Measurements from ENCODE around the gene CBX5. TPM values are rescaled to one million over a fixed set of nuclear protein-coding genes. Genes with fewer than 3 reads are reported as not detected.
"Not testable (repeated sequence)": the region's sequence is repeated elsewhere in the genome, so short reads cannot be mapped to it uniquely, and the experiment has no call there.

The CBX5 gene
- polyA plus RNA-seq, 1 donor (not counting 4 experiments of a cell fraction or from before 2014, with no cell fraction given) = 25.8 TPM

- Histone ChIP-seq H4K20me1 (ENCODE audit: control insufficient read depth, extremely low read depth, insufficient read depth, low read length) (peaks cover 36% of the 10 kb centered on the region), H3K36me3 (ENCODE audit: control insufficient read depth in 2 of 2, extremely low read depth in 1 of 2, insufficient read depth in 2 of 2, low read length in 2 of 2) (peaks cover 19 to 58% of the 10 kb centered on the region in 2 experiments), H3K4me3 (ENCODE audit: control insufficient read depth in 2 of 3, extremely low read depth in 1 of 3, insufficient read depth in 2 of 3, low read depth in 1 of 3, low read length in 3 of 3) (peak overlapping the region; percentile 71 to 98 (median 89)), H2AFZ (ENCODE audit: control insufficient read depth, low read length) (no peak overlapping the region), H3K4me1 (ENCODE audit: control insufficient read depth, extremely low read depth, insufficient read depth, low read length) (peaks cover 34% of the 10 kb centered on the region), H3K79me2 (ENCODE audit: control insufficient read depth, insufficient read depth, low read length) (peaks cover 53% of the 10 kb centered on the region), H3K9ac (ENCODE audit: control insufficient read depth, extremely low read depth, insufficient read depth, low read length) (peak overlapping the region; percentile 100), H3K9me3 (ENCODE audit: control insufficient read depth, low read depth, low read length) (no peaks in the 10 kb centered on the region), H3K27ac (ENCODE audit: control insufficient read depth, insufficient read depth, low read length) (peak overlapping the region; percentile 100), H3K27me3 (ENCODE audit: control insufficient read depth, extremely low read depth, insufficient read depth, low read length) (no peaks in the 10 kb centered on the region), H3K4me2 (ENCODE audit: control insufficient read depth, extremely low read depth, insufficient read depth, low read depth, low read length) (peak overlapping the region; percentile 98), H3K9me1 (ENCODE audit: control insufficient read depth, extremely low read depth, insufficient read depth, low read length) (no peaks in the 10 kb centered on the region)
- DNase-seq (ENCODE audit: low read depth, low spot score) (no peak), FAIRE-seq (no peak)
- TF ChIP-seq CTCF (optimal IDR thresholded peaks at IDR 0.05 in 1 of 3, IDR thresholded peaks at IDR 0.05 in 1 of 3, conservative IDR thresholded peaks at IDR 0.05 in 1 of 3; ENCODE audit: extremely low read depth in 1 of 3, insufficient read depth in 2 of 3, low read length in 3 of 3) (no peak), EZH2 (IDR thresholded peaks at IDR 0.05; ENCODE audit: low read length) (no peak)
- dilution Hi-C loops (cut with MboI; ENCODE audit: extremely low pct_ligation_motif_present, low sequenced_read_pairs) = no loop called here
Measured at GRCh38 chr12:54282949-54283593, 3.1 kb upstream of the CBX5 start.

- Histone ChIP-seq H3K36me3 (ENCODE audit: control insufficient read depth in 2 of 2, extremely low read depth in 1 of 2, insufficient read depth in 2 of 2, low read length in 2 of 2) (peaks cover 13 to 48% of the 10 kb centered on the region in 2 experiments), H3K4me3 (ENCODE audit: control insufficient read depth in 2 of 3, extremely low read depth in 1 of 3, insufficient read depth in 2 of 3, low read depth in 1 of 3, low read length in 3 of 3) (peak overlapping the region; percentile 71 to 98 (median 89)), H3K27ac (ENCODE audit: control insufficient read depth, insufficient read depth, low read length) (peak overlapping the region; percentile 100), H3K79me2 (ENCODE audit: control insufficient read depth, insufficient read depth, low read length) (peaks cover 67% of the 10 kb centered on the region), H3K4me2 (ENCODE audit: control insufficient read depth, extremely low read depth, insufficient read depth, low read depth, low read length) (peak overlapping the region; percentile 98), H4K20me1 (ENCODE audit: control insufficient read depth, extremely low read depth, insufficient read depth, low read length) (peaks cover 33% of the 10 kb centered on the region), H3K4me1 (ENCODE audit: control insufficient read depth, extremely low read depth, insufficient read depth, low read length) (peaks cover 41% of the 10 kb centered on the region), H3K9ac (ENCODE audit: control insufficient read depth, extremely low read depth, insufficient read depth, low read length) (peak overlapping the region; percentile 100)
- dilution Hi-C loops (cut with MboI; ENCODE audit: extremely low pct_ligation_motif_present, low sequenced_read_pairs); FAIRE-seq; H2AFZ ChIP-seq (ENCODE audit: control insufficient read depth, low read length); H3K9me1 ChIP-seq (ENCODE audit: control insufficient read depth, extremely low read depth, insufficient read depth, low read length); DNase-seq (ENCODE audit: low read depth, low spot score); H3K27me3 ChIP-seq (ENCODE audit: control insufficient read depth, extremely low read depth, insufficient read depth, low read length); H3K9me3 ChIP-seq (ENCODE audit: control insufficient read depth, low read depth, low read length): not testable (repeated sequence)
Measured at GRCh38 chr12:54281694-54282093, 1.8 kb upstream of the CBX5 start.

GRCh38 chr12:54281261-54281638 is 1.3 kb upstream of the CBX5 start:
- peak overlapping the region; percentile 100 for H3K27ac ChIP-seq (ENCODE audit: control insufficient read depth, insufficient read depth, low read length)
- peaks cover 10 to 43% of the 10 kb centered on the region in 2 experiments for H3K36me3 ChIP-seq (ENCODE audit: control insufficient read depth in 2 of 2, extremely low read depth in 1 of 2, insufficient read depth in 2 of 2, low read length in 2 of 2)
- H3K27me3 ChIP-seq (ENCODE audit: control insufficient read depth, extremely low read depth, insufficient read depth, low read length); H3K9me3 ChIP-seq (ENCODE audit: control insufficient read depth, low read depth, low read length); FAIRE-seq; DNase-seq (ENCODE audit: low read depth, low spot score); H3K9me1 ChIP-seq (ENCODE audit: control insufficient read depth, extremely low read depth, insufficient read depth, low read length); dilution Hi-C loops (cut with MboI; ENCODE audit: extremely low pct_ligation_motif_present, low sequenced_read_pairs); H2AFZ ChIP-seq (ENCODE audit: control insufficient read depth, low read length): not testable (repeated sequence)
- H4K20me1 ChIP-seq (ENCODE audit: control insufficient read depth, extremely low read depth, insufficient read depth, low read length) = peaks cover 32% of the 10 kb centered on the region
- peak overlapping the region; percentile 100 for H3K9ac ChIP-seq (ENCODE audit: control insufficient read depth, extremely low read depth, insufficient read depth, low read length)
- peaks cover 71% of the 10 kb centered on the region for H3K79me2 ChIP-seq (ENCODE audit: control insufficient read depth, insufficient read depth, low read length)
- H3K4me2 ChIP-seq (ENCODE audit: control insufficient read depth, extremely low read depth, insufficient read depth, low read depth, low read length) = peak overlapping the region; percentile 98
- H3K4me3 ChIP-seq (ENCODE audit: control insufficient read depth in 2 of 3, extremely low read depth in 1 of 3, insufficient read depth in 2 of 3, low read depth in 1 of 3, low read length in 3 of 3) = peak overlapping the region; percentile 71 to 98 (median 89)
- H3K4me1 ChIP-seq (ENCODE audit: control insufficient read depth, extremely low read depth, insufficient read depth, low read length) = peaks cover 41% of the 10 kb centered on the region

Measured in keratinocyte (primary cell).